ENCODE measurements around the gene BLOC1S1. TPM values are rescaled to one million over a fixed set of nuclear protein-coding genes. Genes with fewer than 3 reads are reported as not detected.

BLOC1S1 gene
- total and polyA plus RNA-seq, 10 of the 15 experiments (the other 5 are each of a cell fraction or from before 2014, with no cell fraction given): 126 to 285 (median 166) TPM

DNA sequence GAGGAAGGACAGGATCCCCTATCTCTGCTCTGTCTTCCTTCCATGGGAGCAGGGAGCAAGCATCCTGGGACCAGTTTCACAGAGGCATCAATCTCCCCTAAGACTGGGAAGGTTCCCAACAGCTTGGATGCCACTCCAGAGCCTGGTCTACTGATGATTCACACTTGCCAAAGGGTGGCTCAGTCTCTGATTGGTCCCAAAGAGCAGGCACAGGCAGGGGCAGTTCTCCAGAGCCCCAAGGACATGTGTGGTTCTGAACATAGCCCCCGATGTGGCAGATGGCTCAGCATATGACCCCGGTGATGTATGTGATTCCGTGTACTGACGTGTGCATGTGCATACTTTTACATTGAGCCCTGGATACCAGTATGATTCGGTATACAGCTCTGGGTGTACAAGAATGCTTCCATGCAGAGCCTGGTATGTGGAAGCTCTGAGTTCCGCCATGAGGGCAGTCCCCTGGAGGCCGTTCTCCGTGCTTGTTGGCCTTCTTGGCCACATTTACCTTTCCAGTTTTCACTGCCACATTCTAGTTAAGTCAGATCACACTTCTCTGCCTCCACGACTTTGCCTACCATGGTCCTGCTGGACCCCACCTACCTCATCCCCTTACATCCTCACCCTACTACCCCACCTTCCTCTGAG is 29.4 kb upstream of the BLOC1S1 start:
- ChIA-PET RAD21 (ENCODE audit: unreplicated experiment) (interaction anchor here (0.6 kb wide), 1 partner anchor 951 kb away, joined by 3 read pairs; no protein-coding TSS in a partner anchor), SMC1A (ENCODE audit: uncharacterized antibody, unreplicated experiment) (no interaction called here)

DNA sequence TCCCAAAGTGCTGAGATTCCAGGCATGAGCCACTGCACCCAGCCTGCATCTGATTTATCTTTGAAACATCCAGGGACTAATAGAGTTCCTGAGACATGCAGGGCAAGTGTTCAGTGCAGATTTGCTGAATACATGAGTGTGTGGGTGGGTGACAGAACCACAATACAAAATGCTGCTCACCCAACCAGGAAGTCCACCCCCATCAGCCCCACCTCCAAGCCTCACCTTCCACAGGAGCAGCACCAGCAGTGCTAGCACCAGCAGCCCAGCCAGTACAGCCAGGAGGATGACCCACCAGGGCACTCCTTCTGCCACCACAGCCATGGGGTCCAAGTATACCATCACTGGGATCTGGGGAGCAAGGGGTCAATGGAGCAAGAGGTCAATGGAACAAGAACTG is 28.1 kb upstream of the BLOC1S1 start:
- no peaks in the 10 kb centered on the region for H3K36me3 ChIP-seq (ENCODE audit: control insufficient read depth in 2 of 2, insufficient read depth in 2 of 2, low read length in 1 of 2)
- no peaks in the 10 kb centered on the region for H3K79me2 ChIP-seq (ENCODE audit: control insufficient read depth, insufficient read depth, low read length)
- FAIRE-seq: peak; percentile 31
- no peak overlapping the region for H3K27ac ChIP-seq (ENCODE audit: control insufficient read depth, insufficient read depth)
- no peak overlapping the region for H3K4me3 ChIP-seq
- no peak overlapping the region for H3K9ac ChIP-seq (ENCODE audit: control insufficient read depth, insufficient read depth, low read length)
- BruUV-seq (replicated peaks): no TSS peak
- no peaks in the 10 kb centered on the region for H3K9me3 ChIP-seq (replicated peaks; ENCODE audit: control insufficient read depth, insufficient read depth, low read length)
- H3K27me3 ChIP-seq (replicated peaks in 1 of 2; ENCODE audit: control insufficient read depth in 2 of 2, insufficient read depth in 2 of 2, low read length in 1 of 2): no peaks in the 10 kb centered on the region; a peak in 1 of 4 replicates
- H3K4me2 ChIP-seq (ENCODE audit: control insufficient read depth, insufficient read depth): 0 out of 2 replicates have a peak overlapping the region, but pooled peaks have one; percentile 17
- no peak for TF ChIP-seq KLF5 (IDR thresholded peaks at IDR 0.05; ENCODE audit: partially characterized antibody)
- TF ChIP-seq ZNF217 (IDR thresholded peaks at IDR 0.05): no peak
- TF ChIP-seq PAX5 (IDR thresholded peaks at IDR 0.05; ENCODE audit: borderline replicate concordance, low read depth, low read length): peak; percentile 62; the same call in 1 of the 2 replicates
- no peak for TF ChIP-seq EP300 (IDR thresholded peaks at IDR 0.05; ENCODE audit: borderline replicate concordance in 1 of 2, control insufficient read depth in 1 of 2, low read depth in 2 of 2, low read length in 2 of 2)
- TF ChIP-seq, protein P1, sequence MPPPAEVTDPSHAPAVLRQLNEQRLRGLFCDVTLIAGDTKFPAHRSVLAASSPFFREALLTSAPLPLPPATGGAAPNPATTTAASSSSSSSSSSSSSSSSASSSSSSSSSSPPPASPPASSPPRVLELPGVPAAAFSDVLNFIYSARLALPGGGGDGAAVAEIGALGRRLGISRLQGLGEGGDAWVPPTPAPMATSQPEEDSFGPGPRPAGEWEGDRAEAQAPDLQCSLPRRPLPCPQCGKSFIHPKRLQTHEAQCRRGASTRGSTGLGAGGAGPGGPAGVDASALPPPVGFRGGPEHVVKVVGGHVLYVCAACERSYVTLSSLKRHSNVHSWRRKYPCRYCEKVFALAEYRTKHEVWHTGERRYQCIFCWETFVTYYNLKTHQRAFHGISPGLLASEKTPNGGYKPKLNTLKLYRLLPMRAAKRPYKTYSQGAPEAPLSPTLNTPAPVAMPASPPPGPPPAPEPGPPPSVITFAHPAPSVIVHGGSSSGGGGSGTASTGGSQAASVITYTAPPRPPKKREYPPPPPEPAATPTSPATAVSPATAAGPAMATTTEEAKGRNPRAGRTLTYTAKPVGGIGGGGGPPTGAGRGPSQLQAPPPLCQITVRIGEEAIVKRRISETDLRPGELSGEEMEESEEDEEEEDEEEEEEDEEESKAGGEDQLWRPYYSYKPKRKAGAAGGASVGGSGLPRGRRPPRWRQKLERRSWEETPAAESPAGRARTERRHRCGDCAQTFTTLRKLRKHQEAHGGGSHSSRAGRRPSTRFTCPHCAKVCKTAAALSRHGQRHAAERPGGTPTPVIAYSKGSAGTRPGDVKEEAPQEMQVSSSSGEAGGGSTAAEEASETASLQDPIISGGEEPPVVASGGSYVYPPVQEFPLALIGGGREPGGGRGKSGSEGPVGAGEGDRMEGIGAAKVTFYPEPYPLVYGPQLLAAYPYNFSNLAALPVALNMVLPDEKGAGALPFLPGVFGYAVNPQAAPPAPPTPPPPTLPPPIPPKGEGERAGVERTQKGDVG (CRISPR knock-in tag; IDR thresholded peaks at IDR 0.05): no peak
- TF ChIP-seq RUNX3 (IDR thresholded peaks at IDR 0.05; ENCODE audit: low read length): peak; percentile 53; the same call in 1 of the 2 replicates
- no peak for TF ChIP-seq ZBED1 (IDR thresholded peaks at IDR 0.05; ENCODE audit: borderline replicate concordance)
- TF ChIP-seq SMAD5 (IDR thresholded peaks at IDR 0.05; ENCODE audit: low read depth): no peak
- no peak for TF ChIP-seq CHD1 (IDR thresholded peaks at IDR 0.05; ENCODE audit: low read depth, low read length)
- TF ChIP-seq, protein P2, sequence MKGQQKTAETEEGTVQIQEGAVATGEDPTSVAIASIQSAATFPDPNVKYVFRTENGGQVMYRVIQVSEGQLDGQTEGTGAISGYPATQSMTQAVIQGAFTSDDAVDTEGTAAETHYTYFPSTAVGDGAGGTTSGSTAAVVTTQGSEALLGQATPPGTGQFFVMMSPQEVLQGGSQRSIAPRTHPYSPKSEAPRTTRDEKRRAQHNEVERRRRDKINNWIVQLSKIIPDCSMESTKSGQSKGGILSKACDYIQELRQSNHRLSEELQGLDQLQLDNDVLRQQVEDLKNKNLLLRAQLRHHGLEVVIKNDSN (IDR thresholded peaks at IDR 0.05; ENCODE audit: borderline replicate concordance, extremely low read length, insufficient read depth, low read depth, low read length): no peak
- ChIA-PET POLR2A (interaction anchor here (0.7 kb wide), 2 partner anchors 251 to 514 kb away, joined by 4 to 6 read pairs; no protein-coding TSS in a partner anchor), RAD21 (ENCODE audit: unreplicated experiment) (no interaction called here), SMC1A (ENCODE audit: uncharacterized antibody, unreplicated experiment) (no interaction called here), CTCF (no interaction called here)
- H2AFZ ChIP-seq (ENCODE audit: control insufficient read depth, low read depth, low read length): no peak overlapping the region
- no peaks in the 10 kb centered on the region for H4K20me1 ChIP-seq (ENCODE audit: control insufficient read depth, insufficient read depth)
- in situ Hi-C loops (cut with MboI) (no loop called here), intact Hi-C loops (cut with micrococcal nuclease; ENCODE audit: unreplicated experiment) (no loop called here)
- peak; percentile 76 for ATAC-seq
- peaks cover 6% of the 10 kb centered on the region for H3K4me1 ChIP-seq (ENCODE audit: control insufficient read depth, insufficient read depth, low read length)
- DNase-seq (ENCODE audit: low read depth, low spot score): no peak

More for the DNA sequence above, 29.4 kb upstream of the BLOC1S1 start:
- no peak for DNase-seq (ENCODE audit: low read depth, low spot score)
- Histone ChIP-seq H3K4me2 (ENCODE audit: control insufficient read depth, insufficient read depth) (no peak overlapping the region), H2AFZ (ENCODE audit: control insufficient read depth, low read depth, low read length) (no peak overlapping the region), H3K79me2 (ENCODE audit: control insufficient read depth, insufficient read depth, low read length) (no peaks in the 10 kb centered on the region), H3K27ac (ENCODE audit: control insufficient read depth, insufficient read depth) (no peak overlapping the region), H3K4me1 (ENCODE audit: control insufficient read depth, insufficient read depth, low read length) (peaks cover 13% of the 10 kb centered on the region), H3K36me3 (ENCODE audit: control insufficient read depth in 2 of 2, insufficient read depth in 2 of 2, low read length in 1 of 2) (no peaks in the 10 kb centered on the region), H3K4me3 (no peak overlapping the region), H3K9me3 (replicated peaks; ENCODE audit: control insufficient read depth, insufficient read depth, low read length) (no peaks in the 10 kb centered on the region), H3K9ac (ENCODE audit: control insufficient read depth, insufficient read depth, low read length) (no peak overlapping the region), H3K27me3 (replicated peaks in 1 of 2; ENCODE audit: control insufficient read depth in 2 of 2, insufficient read depth in 2 of 2, low read length in 1 of 2) (no peaks in the 10 kb centered on the region; a peak in 1 of 4 replicates), H4K20me1 (ENCODE audit: control insufficient read depth, insufficient read depth) (no peaks in the 10 kb centered on the region)
- 43% methylated on average over 9 of the region's 9 CpGs for WGBS (ENCODE audit: insufficient coverage, insufficient replicate concordance, low lambda C conversion rate, missing lambda C conversion rate)
- CTCF ChIA-PET: interaction anchor here (1.0 to 1.3 kb wide), 2 partner anchors 13 to 52 kb away, joined by 3 to 4 read pairs; no protein-coding TSS in a partner anchor
- POLR2A ChIA-PET: interaction anchor here (0.7 kb wide), 1 partner anchor 27 kb away, joined by 6 read pairs; no protein-coding TSS in a partner anchor
- TF ChIP-seq TBL1XR1 (IDR thresholded peaks at IDR 0.05; ENCODE audit: low read depth, low read length): no peak
- in situ Hi-C loops (cut with MboI) (no loop called here), intact Hi-C loops (cut with micrococcal nuclease; ENCODE audit: unreplicated experiment) (no loop called here)
- ATAC-seq: no peak
- FAIRE-seq: no peak
- no TSS peak for BruUV-seq (replicated peaks)

All from GM12878 (cell line).